ENCODE data around the gene KMT2B.
A peak's percentile ranks its signal among the peaks of the same experiment; 100 is the strongest.

Gene KMT2B

DNA sequence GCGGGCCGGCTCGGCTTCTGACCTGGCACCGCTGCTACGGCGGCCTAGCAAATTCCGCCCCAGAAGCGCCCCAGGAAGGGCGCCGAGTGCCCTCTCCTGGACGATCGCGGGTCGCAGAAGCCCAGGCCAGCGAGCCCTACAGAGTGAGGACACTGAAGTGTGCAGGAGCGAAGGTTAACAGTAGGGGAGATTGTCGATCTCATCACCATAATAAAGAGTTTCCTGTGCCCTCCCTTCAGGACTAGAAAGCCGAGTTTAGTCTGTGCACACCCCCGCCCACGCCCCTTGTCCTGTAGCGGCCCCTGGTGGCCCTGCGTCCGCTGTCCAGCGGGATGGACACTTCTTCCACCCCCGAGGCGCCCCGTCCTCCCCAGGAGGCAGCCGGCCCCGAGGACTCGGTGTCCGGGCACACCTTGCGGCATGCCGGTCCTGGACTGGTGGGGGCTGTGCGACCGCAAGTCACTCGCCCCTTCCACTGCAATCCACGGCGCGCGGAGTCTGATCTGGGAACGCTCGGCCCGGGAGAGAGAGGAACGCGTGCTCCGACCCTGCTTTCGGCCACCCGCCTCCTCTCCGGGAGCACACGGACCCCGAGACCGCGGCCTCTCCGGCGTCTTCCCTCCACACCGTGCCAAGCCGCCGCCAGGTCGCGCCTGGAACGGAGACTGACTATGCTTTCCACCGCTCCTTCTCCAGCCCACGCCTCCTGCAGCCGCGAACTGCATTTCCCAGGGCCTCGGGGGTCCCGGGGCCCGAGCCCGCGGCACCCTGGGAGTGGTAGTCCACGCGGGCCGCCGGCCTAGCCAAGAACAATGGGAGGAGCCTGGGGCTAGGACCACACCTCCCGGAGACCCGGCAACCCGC, 770 bp upstream of the KMT2B start:
- peaks cover 6 to 35% (median 28%) of the 10 kb centered on the region in 5 donors for H3K4me1 ChIP-seq (ENCODE audit: control insufficient read depth in 5 of 5, insufficient read depth in 5 of 5, low read length in 5 of 5)
- peak overlapping the region; percentile 67 to 88 (median 78) for H3K4me3 ChIP-seq (ENCODE audit: low read depth in 1 of 5, low read length in 5 of 5)
- peak overlapping the region; percentile 76 for H3K27ac ChIP-seq (ENCODE audit: low read depth, low read length)
- peak overlapping the region in 4 of 5 donors; percentile 74 to 91 (median 78) for H3K9ac ChIP-seq (ENCODE audit: low read length in 5 of 5)
- H3K27me3 ChIP-seq (ENCODE audit: control insufficient read depth in 5 of 5, insufficient read depth in 4 of 5, low read length in 5 of 5) = no peaks in the 10 kb centered on the region
- H3K9me3 ChIP-seq (ENCODE audit: control insufficient read depth in 5 of 5, low read length in 5 of 5) = no peaks in the 10 kb centered on the region
- H3K36me3 ChIP-seq (ENCODE audit: control insufficient read depth in 5 of 5, insufficient read depth in 5 of 5, low read length in 5 of 5) = peaks cover 0 to 23% (median 15%) of the 10 kb centered on the region in 5 donors

DNA sequence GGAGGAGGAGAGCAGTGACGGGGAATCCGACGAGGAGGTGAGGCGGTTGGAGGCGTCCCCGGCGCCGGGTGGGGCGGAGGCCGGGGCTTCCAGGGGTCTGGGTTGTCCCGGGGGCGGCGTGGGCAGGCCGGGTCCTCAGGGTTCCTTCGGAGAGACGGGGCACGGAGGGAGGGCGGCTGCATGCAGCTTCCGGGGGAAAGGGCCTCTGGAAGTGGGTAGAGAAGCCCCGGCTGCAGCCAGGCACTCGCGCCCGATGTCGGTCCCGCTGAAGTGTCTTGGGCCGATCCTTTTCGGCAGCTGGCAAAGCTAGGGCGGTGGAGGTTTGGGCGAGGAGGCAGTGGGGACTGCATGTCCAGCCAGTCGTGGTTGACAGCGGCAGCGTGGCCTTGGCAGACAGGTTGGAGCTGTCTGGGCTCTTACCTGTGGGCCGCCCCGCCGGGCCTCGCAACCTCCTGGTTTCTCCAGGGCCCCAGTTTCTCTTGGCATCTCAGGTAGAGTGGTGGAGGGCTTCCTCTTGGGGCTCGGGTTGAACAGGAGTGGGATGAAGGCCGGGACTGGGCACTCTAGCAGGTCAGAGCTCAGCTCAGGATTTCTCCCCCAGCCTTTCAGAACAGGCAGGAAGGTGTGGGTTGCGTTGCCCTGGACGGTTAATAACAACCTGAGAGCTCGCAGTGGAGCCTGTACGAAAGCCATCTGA, 690 bp downstream of the KMT2B start:
- H3K36me3 ChIP-seq (ENCODE audit: control insufficient read depth in 5 of 5, insufficient read depth in 5 of 5, low read length in 5 of 5) = peaks cover 0 to 38% (median 29%) of the 10 kb centered on the region in 5 donors
- peak overlapping the region; percentile 65 for H3K27ac ChIP-seq (ENCODE audit: low read depth, low read length)
- H3K4me3 ChIP-seq (ENCODE audit: low read depth in 1 of 5, low read length in 5 of 5) = peak overlapping the region; percentile 67 to 89 (median 77)
- no peaks in the 10 kb centered on the region for H3K27me3 ChIP-seq (ENCODE audit: control insufficient read depth in 5 of 5, insufficient read depth in 4 of 5, low read length in 5 of 5)
- no peaks in the 10 kb centered on the region for H3K9me3 ChIP-seq (ENCODE audit: control insufficient read depth in 5 of 5, low read length in 5 of 5)
- H3K9ac ChIP-seq (ENCODE audit: low read length in 5 of 5) = peak overlapping the region in 4 of 5 donors; percentile 85 to 91 (median 88)
- peaks cover 6 to 35% (median 28%) of the 10 kb centered on the region in 5 donors for H3K4me1 ChIP-seq (ENCODE audit: control insufficient read depth in 5 of 5, insufficient read depth in 5 of 5, low read length in 5 of 5)

DNA sequence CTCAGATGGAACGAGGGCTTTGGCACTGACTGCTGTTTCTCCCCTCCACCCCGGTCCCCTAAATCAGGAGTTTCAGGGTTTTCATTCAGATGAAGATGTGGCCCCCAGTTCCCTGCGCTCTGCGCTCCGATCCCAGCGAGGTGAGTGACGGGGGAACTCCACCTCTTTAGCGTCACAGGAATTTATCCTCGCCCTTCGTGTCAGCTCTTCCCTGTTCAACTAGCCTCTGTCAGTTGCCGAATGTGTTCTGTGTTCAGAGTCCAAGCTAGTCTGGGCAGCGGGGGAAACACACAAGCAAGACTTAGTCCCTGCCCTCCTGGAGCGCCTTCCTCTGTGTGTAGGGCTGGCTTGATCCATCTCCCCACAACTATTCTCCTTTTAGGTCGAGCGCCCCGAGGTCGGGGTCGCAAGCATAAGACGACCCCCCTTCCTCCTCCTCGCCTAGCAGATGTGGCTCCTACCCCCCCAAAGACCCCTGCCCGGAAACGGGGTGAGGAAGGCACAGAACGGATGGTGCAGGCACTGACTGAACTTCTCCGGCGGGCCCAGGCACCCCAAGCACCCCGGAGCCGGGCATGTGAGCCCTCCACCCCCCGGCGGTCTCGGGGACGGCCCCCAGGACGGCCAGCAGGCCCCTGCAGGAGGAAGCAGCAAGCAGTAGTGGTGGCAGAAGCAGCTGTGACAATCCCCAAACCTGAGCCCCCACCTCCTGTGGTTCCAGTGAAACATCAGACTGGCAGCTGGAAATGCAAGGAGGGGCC, 1.8 kb downstream of the KMT2B start:
- Histone ChIP-seq H3K27me3 (ENCODE audit: control insufficient read depth in 5 of 5, insufficient read depth in 4 of 5, low read length in 5 of 5) (no peaks in the 10 kb centered on the region), H3K9ac (ENCODE audit: low read length in 5 of 5) (peak overlapping the region in 4 of 5 donors; percentile 85 to 91 (median 88)), H3K36me3 (ENCODE audit: control insufficient read depth in 5 of 5, insufficient read depth in 5 of 5, low read length in 5 of 5) (peaks cover 0 to 49% (median 40%) of the 10 kb centered on the region in 5 donors), H3K4me3 (ENCODE audit: low read depth in 1 of 5, low read length in 5 of 5) (peak overlapping the region; percentile 67 to 89 (median 77)), H3K4me1 (ENCODE audit: control insufficient read depth in 5 of 5, insufficient read depth in 5 of 5, low read length in 5 of 5) (peaks cover 6 to 35% (median 28%) of the 10 kb centered on the region in 5 donors), H3K9me3 (ENCODE audit: control insufficient read depth in 5 of 5, low read length in 5 of 5) (no peaks in the 10 kb centered on the region), H3K27ac (ENCODE audit: low read depth, low read length) (no peak overlapping the region)

DNA sequence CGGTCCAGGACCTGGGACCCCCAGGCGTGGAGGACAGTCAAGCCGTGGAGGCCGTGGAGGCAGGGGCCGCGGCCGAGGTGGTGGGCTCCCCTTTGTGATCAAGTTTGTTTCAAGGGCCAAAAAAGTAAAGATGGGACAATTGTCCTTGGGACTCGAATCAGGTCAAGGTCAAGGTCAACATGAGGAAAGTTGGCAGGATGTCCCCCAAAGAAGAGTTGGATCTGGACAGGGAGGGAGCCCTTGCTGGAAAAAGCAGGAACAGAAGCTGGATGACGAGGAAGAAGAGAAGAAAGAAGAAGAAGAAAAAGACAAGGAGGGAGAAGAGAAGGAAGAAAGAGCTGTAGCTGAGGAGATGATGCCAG, 2.3 kb downstream of the KMT2B start:
- Histone ChIP-seq H3K9me3 (ENCODE audit: control insufficient read depth in 5 of 5, low read length in 5 of 5) (no peaks in the 10 kb centered on the region), H3K36me3 (ENCODE audit: control insufficient read depth in 5 of 5, insufficient read depth in 5 of 5, low read length in 5 of 5) (peaks cover 0 to 54% (median 46%) of the 10 kb centered on the region in 5 donors), H3K4me1 (ENCODE audit: control insufficient read depth in 5 of 5, insufficient read depth in 5 of 5, low read length in 5 of 5) (peaks cover 6 to 35% (median 28%) of the 10 kb centered on the region in 5 donors), H3K4me3 (ENCODE audit: low read depth in 1 of 5, low read length in 5 of 5) (no peak overlapping the region), H3K9ac (ENCODE audit: low read length in 5 of 5) (no peak overlapping the region), H3K27me3 (ENCODE audit: control insufficient read depth in 5 of 5, insufficient read depth in 4 of 5, low read length in 5 of 5) (no peaks in the 10 kb centered on the region), H3K27ac (ENCODE audit: low read depth, low read length) (no peak overlapping the region)

DNA sequence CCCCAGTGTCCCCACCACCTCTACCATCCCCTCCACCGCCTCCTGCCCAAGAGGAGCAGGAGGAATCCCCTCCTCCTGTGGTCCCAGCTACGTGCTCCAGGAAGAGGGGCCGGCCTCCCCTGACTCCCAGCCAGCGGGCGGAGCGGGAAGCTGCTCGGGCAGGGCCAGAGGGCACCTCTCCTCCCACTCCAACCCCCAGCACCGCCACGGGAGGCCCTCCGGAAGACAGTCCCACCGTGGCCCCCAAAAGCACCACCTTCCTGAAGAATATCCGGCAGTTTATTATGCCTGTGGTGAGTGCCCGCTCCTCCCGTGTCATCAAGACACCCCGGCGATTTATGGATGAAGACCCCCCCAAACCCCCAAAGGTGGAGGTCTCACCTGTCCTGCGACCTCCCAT, 2.8 kb downstream of the KMT2B start:
- H3K36me3 ChIP-seq (ENCODE audit: control insufficient read depth in 5 of 5, insufficient read depth in 5 of 5, low read length in 5 of 5) = peaks cover 0 to 59% (median 51%) of the 10 kb centered on the region in 5 donors
- no peaks in the 10 kb centered on the region for H3K27me3 ChIP-seq (ENCODE audit: control insufficient read depth in 5 of 5, insufficient read depth in 4 of 5, low read length in 5 of 5)
- no peak overlapping the region for H3K4me3 ChIP-seq (ENCODE audit: low read depth in 1 of 5, low read length in 5 of 5)
- peaks cover 6 to 32% (median 26%) of the 10 kb centered on the region in 5 donors for H3K4me1 ChIP-seq (ENCODE audit: control insufficient read depth in 5 of 5, insufficient read depth in 5 of 5, low read length in 5 of 5)
- H3K9ac ChIP-seq (ENCODE audit: low read length in 5 of 5) = no peak overlapping the region
- no peak overlapping the region for H3K27ac ChIP-seq (ENCODE audit: low read depth, low read length)
- no peaks in the 10 kb centered on the region for H3K9me3 ChIP-seq (ENCODE audit: control insufficient read depth in 5 of 5, low read length in 5 of 5)

DNA sequence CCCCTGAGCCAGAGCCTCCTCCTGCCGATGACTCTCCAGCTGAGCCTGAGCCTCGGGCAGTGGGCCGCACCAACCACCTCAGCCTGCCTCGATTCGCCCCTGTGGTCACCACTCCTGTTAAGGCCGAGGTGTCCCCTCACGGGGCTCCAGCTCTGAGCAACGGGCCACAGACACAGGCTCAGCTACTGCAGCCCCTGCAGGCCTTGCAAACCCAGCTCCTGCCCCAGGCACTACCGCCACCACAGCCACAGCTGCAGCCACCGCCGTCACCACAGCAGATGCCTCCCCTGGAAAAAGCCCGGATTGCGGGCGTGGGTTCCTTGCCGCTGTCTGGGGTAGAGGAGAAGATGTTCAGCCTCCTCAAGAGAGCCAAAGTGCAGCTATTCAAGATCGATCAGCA, 3.6 kb downstream of the KMT2B start:
- Histone ChIP-seq H3K27me3 (ENCODE audit: control insufficient read depth in 5 of 5, insufficient read depth in 4 of 5, low read length in 5 of 5) (no peaks in the 10 kb centered on the region), H3K27ac (ENCODE audit: low read depth, low read length) (no peak overlapping the region), H3K9me3 (ENCODE audit: control insufficient read depth in 5 of 5, low read length in 5 of 5) (no peaks in the 10 kb centered on the region), H3K9ac (ENCODE audit: low read length in 5 of 5) (no peak overlapping the region), H3K36me3 (ENCODE audit: control insufficient read depth in 5 of 5, insufficient read depth in 5 of 5, low read length in 5 of 5) (peaks cover 0 to 66% (median 58%) of the 10 kb centered on the region in 5 donors), H3K4me1 (ENCODE audit: control insufficient read depth in 5 of 5, insufficient read depth in 5 of 5, low read length in 5 of 5) (peaks cover 6 to 25% (median 18%) of the 10 kb centered on the region in 5 donors), H3K4me3 (ENCODE audit: low read depth in 1 of 5, low read length in 5 of 5) (no peak overlapping the region)

DNA sequence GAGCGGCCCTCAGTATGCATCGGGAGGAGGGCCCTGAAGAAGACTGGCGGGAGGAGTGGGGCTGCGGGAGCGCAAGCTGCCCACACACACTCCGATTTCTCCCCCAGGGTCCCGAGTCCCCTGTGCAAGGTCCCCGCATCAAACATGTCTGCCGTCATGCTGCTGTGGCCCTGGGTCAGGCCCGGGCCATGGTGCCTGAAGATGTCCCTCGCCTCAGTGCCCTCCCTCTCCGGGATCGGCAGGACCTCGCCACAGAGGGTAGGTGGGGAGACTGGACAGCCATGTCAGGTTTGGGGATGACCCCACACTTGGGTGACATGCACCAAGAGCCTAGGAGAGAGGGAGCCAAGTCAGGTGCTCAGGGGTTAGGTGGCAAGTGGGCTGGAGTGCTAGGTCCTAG, 4.7 kb downstream of the KMT2B start:
- H3K4me1 ChIP-seq (ENCODE audit: control insufficient read depth in 5 of 5, insufficient read depth in 5 of 5, low read length in 5 of 5) = peaks cover 6 to 16% (median 14%) of the 10 kb centered on the region in 5 donors
- no peak overlapping the region for H3K4me3 ChIP-seq (ENCODE audit: low read depth in 1 of 5, low read length in 5 of 5)
- peaks cover 0 to 77% (median 68%) of the 10 kb centered on the region in 5 donors for H3K36me3 ChIP-seq (ENCODE audit: control insufficient read depth in 5 of 5, insufficient read depth in 5 of 5, low read length in 5 of 5)
- H3K9ac ChIP-seq (ENCODE audit: low read length in 5 of 5) = no peak overlapping the region
- no peaks in the 10 kb centered on the region for H3K9me3 ChIP-seq (ENCODE audit: control insufficient read depth in 5 of 5, low read length in 5 of 5)
- no peak overlapping the region for H3K27ac ChIP-seq (ENCODE audit: low read depth, low read length)
- no peaks in the 10 kb centered on the region for H3K27me3 ChIP-seq (ENCODE audit: control insufficient read depth in 5 of 5, insufficient read depth in 4 of 5, low read length in 5 of 5)

DNA sequence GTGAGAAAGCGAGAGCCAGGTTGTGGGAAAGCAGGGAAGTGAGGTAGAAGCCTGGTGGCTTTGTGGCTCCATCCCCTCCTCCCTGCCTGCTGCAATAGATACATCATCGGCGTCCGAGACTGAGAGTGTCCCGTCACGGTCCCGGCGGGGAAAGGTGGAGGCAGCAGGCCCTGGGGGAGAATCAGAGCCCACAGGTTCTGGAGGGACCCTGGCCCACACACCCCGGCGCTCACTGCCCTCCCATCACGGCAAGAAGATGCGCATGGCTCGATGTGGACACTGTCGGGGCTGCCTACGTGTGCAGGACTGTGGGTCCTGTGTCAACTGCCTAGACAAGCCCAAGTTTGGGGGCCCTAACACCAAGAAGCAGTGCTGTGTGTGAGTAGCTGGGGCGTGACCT, 5.1 kb downstream of the KMT2B start:
- no peak overlapping the region for H3K9ac ChIP-seq (ENCODE audit: low read length in 5 of 5)
- no peak overlapping the region for H3K27ac ChIP-seq (ENCODE audit: low read depth, low read length)
- no peaks in the 10 kb centered on the region for H3K27me3 ChIP-seq (ENCODE audit: control insufficient read depth in 5 of 5, insufficient read depth in 4 of 5, low read length in 5 of 5)
- H3K9me3 ChIP-seq (ENCODE audit: control insufficient read depth in 5 of 5, low read length in 5 of 5) = no peaks in the 10 kb centered on the region
- no peak overlapping the region for H3K4me3 ChIP-seq (ENCODE audit: low read depth in 1 of 5, low read length in 5 of 5)
- H3K4me1 ChIP-seq (ENCODE audit: control insufficient read depth in 5 of 5, insufficient read depth in 5 of 5, low read length in 5 of 5) = peaks cover 6 to 16% (median 14%) of the 10 kb centered on the region in 5 donors
- peaks cover 0 to 82% (median 72%) of the 10 kb centered on the region in 5 donors for H3K36me3 ChIP-seq (ENCODE audit: control insufficient read depth in 5 of 5, insufficient read depth in 5 of 5, low read length in 5 of 5)

DNA sequence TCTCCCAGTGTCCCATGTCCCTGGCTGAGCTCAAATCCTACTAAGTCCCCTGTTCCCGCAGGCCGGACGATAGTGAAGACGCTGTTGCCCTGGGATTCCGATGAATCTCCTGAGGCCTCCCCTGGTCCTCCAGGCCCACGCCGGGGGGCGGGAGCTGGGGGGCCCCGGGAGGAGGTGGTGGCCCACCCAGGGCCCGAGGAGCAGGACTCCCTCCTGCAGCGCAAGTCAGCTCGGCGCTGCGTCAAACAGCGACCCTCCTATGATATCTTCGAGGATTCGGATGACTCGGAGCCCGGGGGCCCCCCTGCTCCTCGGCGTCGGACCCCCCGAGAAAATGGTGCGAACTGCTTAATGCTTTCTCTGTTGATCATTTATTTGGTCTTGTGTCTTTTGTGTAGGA, 5.9 kb downstream of the KMT2B start:
- peaks cover 0 to 89% (median 80%) of the 10 kb centered on the region in 5 donors for H3K36me3 ChIP-seq (ENCODE audit: control insufficient read depth in 5 of 5, insufficient read depth in 5 of 5, low read length in 5 of 5)

More for the DNA sequence above, 5.9 kb downstream of the KMT2B start:
- H3K9ac ChIP-seq (ENCODE audit: low read length in 5 of 5) = no peak overlapping the region
- H3K9me3 ChIP-seq (ENCODE audit: control insufficient read depth in 5 of 5, low read length in 5 of 5) = no peaks in the 10 kb centered on the region
- no peak overlapping the region for H3K4me3 ChIP-seq (ENCODE audit: low read depth in 1 of 5, low read length in 5 of 5)
- H3K27ac ChIP-seq (ENCODE audit: low read depth, low read length) = no peak overlapping the region
- H3K4me1 ChIP-seq (ENCODE audit: control insufficient read depth in 5 of 5, insufficient read depth in 5 of 5, low read length in 5 of 5) = peaks cover 6 to 11% (median 10%) of the 10 kb centered on the region in 5 donors
- no peaks in the 10 kb centered on the region for H3K27me3 ChIP-seq (ENCODE audit: control insufficient read depth in 5 of 5, insufficient read depth in 4 of 5, low read length in 5 of 5)

Data from subcutaneous abdominal adipose tissue (tissue), 5 donors.